ENCODE measurements around the gene RUSF1.
"Not testable (repeated sequence)": the region's sequence is repeated elsewhere in the genome, so short reads cannot be mapped to it uniquely, and the experiment has no call there.

Gene RUSF1

DNA sequence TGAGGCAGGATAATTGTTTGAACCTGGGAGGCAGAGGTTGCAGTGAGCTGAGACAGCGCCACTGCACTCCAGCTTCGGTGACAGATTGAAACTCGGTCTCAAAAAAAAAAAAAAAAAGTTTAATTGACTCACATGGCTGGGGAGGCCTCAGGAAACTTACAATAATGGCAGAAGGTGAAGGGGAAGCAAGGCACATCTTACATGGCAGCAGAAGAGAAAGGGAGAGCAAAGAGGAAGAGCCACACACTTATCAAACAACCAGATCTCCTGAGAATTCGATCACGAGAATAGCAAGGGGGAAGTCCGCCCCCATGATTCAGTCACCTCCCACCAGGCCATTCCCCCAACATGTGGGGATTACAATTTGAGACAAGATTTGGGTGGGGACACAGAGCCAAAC lies 62.3 kb downstream of the RUSF1 start:
- not testable (repeated sequence) for DNase-seq

DNA sequence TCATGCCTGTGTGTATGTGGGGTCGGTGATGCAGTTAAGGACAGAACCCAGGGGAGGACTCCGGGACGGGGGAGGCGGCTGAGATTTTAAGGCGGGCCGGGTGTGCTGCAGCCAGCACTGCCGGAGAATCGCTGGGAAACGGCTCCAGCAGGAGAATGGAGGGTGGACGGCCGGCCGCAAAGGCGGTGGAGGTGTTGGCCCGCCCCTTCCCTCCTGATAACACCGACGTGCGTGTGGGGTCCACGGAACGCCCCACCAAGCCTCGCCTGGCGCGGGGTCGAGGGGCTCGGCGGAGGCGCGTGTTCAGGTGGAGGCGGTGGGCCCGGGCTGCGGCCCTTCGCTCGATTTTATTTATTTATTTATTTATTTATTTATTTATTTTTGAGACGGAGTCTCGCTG lies 66.2 kb downstream of the RUSF1 start:
- DNase-seq: no peak

DNA sequence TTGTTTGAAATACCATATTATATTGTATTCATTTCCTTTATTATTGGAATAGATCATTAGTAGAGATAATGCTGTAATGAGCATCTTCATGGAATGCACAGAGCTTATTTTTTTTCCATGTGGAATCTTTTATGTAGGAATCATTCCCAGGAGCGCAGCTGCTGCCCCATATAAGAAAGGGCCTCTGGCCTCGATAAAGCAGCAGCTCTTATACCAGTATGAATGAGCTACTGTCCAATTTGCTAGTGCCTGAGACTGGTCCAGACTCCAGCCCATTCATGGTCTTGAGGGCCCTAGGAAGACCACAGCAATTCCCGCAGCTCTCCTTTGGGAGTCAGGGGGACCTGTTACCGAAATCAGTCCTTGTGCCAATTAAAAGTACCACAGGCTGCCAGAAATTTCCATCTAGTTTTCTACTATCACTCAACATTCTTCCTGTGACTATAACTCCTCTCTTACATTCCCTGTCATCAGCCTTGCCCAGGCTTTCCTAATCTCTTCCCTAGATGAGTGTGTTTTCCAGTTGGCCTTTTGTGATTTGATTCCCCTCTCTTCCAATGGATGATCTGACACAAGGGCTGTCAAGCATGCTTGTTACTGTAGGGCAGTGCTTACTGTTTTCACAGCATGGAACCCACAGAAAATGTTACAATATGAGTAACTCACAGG lies 67.5 kb downstream of the RUSF1 start:
- DNase-seq: no peak

DNA sequence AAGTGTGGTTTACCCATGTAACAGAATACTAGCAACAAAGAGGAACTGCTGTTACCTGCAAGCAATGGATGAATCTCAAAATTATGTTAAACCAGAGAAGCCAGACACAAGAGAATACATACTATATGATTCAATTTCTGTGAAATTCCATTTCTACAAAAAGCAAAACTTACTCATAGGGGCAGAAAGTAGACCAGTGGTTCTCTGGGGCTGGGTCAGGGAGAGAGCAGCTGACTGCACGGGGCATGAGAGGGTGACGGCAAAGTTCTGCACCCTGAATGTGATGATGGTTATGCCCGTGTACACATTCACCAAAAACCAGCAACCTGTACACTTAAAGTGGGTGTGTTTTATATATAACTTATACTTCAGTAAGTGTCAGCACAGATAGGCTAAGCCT lies 68.7 kb downstream of the RUSF1 start:
- DNase-seq: no peak
